GM12878 (cell line): ENCODE measurements around the gene CCP110. TPM values are rescaled to one million over a fixed set of nuclear protein-coding genes. Genes with fewer than 3 reads are reported as not detected.

Source experiments
- ATAC-seq: fragments of 200-7000 bp; cut with Tn5 transposase; 3 replicates; pipeline ENCODE4 v1.9.1; 2020; ENCODE audit warnings: mild to moderate bottlenecking, moderate library complexity
- BruUV-seq: library from RNA; stranded (reverse); fragments of 400-500 nt; replicated peaks from 2 replicates; lab custom pipeline; 2021; lab: Mats Ljungman, UMichigan
- CTCF ChIA-PET: fragments of 300-600 bp; sonication (Branson Sonifier 250); formaldehyde crosslinking; extraction: SDS; loops from one replicate; lab custom pipeline; 2021; ENCODE audit warnings: inconsistent platforms; lab: Yijun Ruan, JAX
- POLR2A ChIA-PET: fragments of 350-600 bp; formaldehyde crosslinking; extraction: SDS; loops from one replicate; lab custom pipeline; 2021; ENCODE audit warnings: inconsistent platforms; lab: Charles Lee
- RAD21 ChIA-PET: fragments of 300-600 bp; sonication (Branson Sonifier 250); formaldehyde crosslinking; loops from one replicate; lab custom pipeline; 2023; ENCODE audit warnings: antibody characterized with exemption; ENCODE audit not compliant: unreplicated experiment; lab: Charles Lee
- SMC1A ChIA-PET: fragments of 300-600 bp; sonication (Branson Sonifier 250); formaldehyde crosslinking; loops from one replicate; lab custom pipeline; 2023; ENCODE audit not compliant: unreplicated experiment, uncharacterized antibody; lab: Charles Lee
- DNase-seq: peaks from one replicate; pipeline ENCODE4 v3.0.0-alpha.2; 2011; ENCODE audit warnings: low read depth, low spot score
- FAIRE-seq: peaks from 3 replicates; lab custom pipeline; 2011; peaks lifted over from hg19 to GRCh38; lab: Jason Lieb, UNC
- H2AFZ ChIP-seq: 2 replicates; pipeline ENCODE4 v1.6.0; 2011; ENCODE audit warnings: low read depth, low read length, control low read depth; ENCODE audit not compliant: control insufficient read depth
- H3K27ac ChIP-seq: 2 replicates; pipeline ENCODE4 v1.5.1; 2011; ENCODE audit warnings: control low read depth; ENCODE audit not compliant: control insufficient read depth, insufficient read depth
- H3K27me3 ChIP-seq, 2 experiments: replicated peaks in 1 of 2; 2 replicates each; pipeline versions ENCODE4 v1.6.0 to v1.6.1; 2011; ENCODE audit warnings: low read length in 1 of 2; ENCODE audit not compliant: control insufficient read depth in 2 of 2, insufficient read depth in 2 of 2
- H3K36me3 ChIP-seq, 2 experiments: 2 replicates each; pipeline ENCODE4 v1.5.1; 2011; ENCODE audit warnings: low read length in 1 of 2; ENCODE audit not compliant: control insufficient read depth in 2 of 2, insufficient read depth in 2 of 2
- H3K4me1 ChIP-seq: 2 replicates; pipeline ENCODE4 v1.6.1; 2011; ENCODE audit warnings: mild to moderate bottlenecking, low read length, moderate library complexity, mixed read lengths; ENCODE audit not compliant: control insufficient read depth, insufficient read depth
- H3K4me2 ChIP-seq: 2 replicates; pipeline ENCODE4 v1.6.0; 2011; ENCODE audit warnings: control low read depth; ENCODE audit not compliant: control insufficient read depth, insufficient read depth
- H3K4me3 ChIP-seq: fragments of 200-600 bp; sonication (generic); 2 replicates; pipeline ENCODE4 v1.5.1; 2016
- H3K79me2 ChIP-seq: 2 replicates; pipeline ENCODE4 v1.6.0; 2011; ENCODE audit warnings: low read length; ENCODE audit not compliant: control insufficient read depth, insufficient read depth
- H3K9ac ChIP-seq: 2 replicates; pipeline ENCODE4 v1.8.0; 2011; ENCODE audit warnings: low read length, control low read depth, mixed read lengths; ENCODE audit not compliant: control insufficient read depth, insufficient read depth
- H3K9me3 ChIP-seq: replicated peaks from 3 replicates; pipeline ENCODE4 v1.5.1; 2011; ENCODE audit warnings: mild to moderate bottlenecking, low read length; ENCODE audit not compliant: control insufficient read depth, insufficient read depth
- H4K20me1 ChIP-seq: 2 replicates; pipeline ENCODE4 v1.6.0; 2011; ENCODE audit not compliant: control insufficient read depth, insufficient read depth
- BMI1 ChIP-seq: fragments of 450-650 bp; IDR thresholded peaks from 2 replicates; pipeline ENCODE4 v1.6.1; 2016; ENCODE audit warnings: mild to moderate bottlenecking, moderate library complexity, borderline replicate concordance
- E4F1 ChIP-seq: fragments of 450-650 bp; IDR thresholded peaks from 2 replicates; pipeline ENCODE4 v1.6.1; 2018; ENCODE audit warnings: borderline replicate concordance, mild to moderate bottlenecking; ENCODE audit not compliant: partially characterized antibody
- RELB ChIP-seq: fragments of 450-650 bp; IDR thresholded peaks from 2 replicates; pipeline ENCODE4 v1.6.1; 2017; ENCODE audit warnings: low read depth, mild to moderate bottlenecking, moderate library complexity
- STAT3 ChIP-seq: IDR thresholded peaks from 2 replicates; pipeline ENCODE4 v1.6.1; 2011; ENCODE audit warnings: low read depth, low read length, improper control_type of control experiment
- YBX1 ChIP-seq: fragments of 450-650 bp; IDR thresholded peaks from 2 replicates; pipeline ENCODE4 v1.6.1; 2016; ENCODE audit warnings: antibody characterized with exemption
- ZBED1 ChIP-seq: IDR thresholded peaks from 2 replicates; pipeline ENCODE4 v1.6.1; 2016; ENCODE audit warnings: borderline replicate concordance
- ZBTB33 ChIP-seq: fragments of 450-650 bp; IDR thresholded peaks from 2 replicates; pipeline ENCODE4 v1.6.1; 2017; ENCODE audit warnings: mild to moderate bottlenecking
- ZNF622 ChIP-seq: fragments of 450-650 bp; IDR thresholded peaks from 2 replicates; pipeline ENCODE4 v1.6.1; 2017; ENCODE audit warnings: mild to moderate bottlenecking, inconsistent platforms
- WGBS: methylation state at CpG from one replicate; pipeline ENCODE4 v1.1.6; 2016; ENCODE audit warnings: low lambda C conversion rate; ENCODE audit not compliant: insufficient replicate concordance, insufficient coverage; ENCODE audit errors: missing lambda C conversion rate; 5-methylcytosine and 5-hydroxymethylcytosine counted together
- in situ Hi-C: fragments of 300-500 bp; cut with MboI; formaldehyde crosslinking; loops from 9 replicates; pipeline ENCODE4 v1.14.3; 2018; ENCODE audit warnings: mixed read lengths
- intact Hi-C: fragments of 100-400 bp; cut with micrococcal nuclease; formaldehyde crosslinking; loops from one replicate; pipeline ENCODE4 v1.14.2; 2022; ENCODE audit not compliant: unreplicated experiment
- polyA plus RNA-seq, 11 experiments: library from polyadenylated mRNA; depleted of rRNA in 4 of 11; unstranded in 6 of 11; stranded (reverse) in 5 of 11; fragments of >200 nt; fragmentation: Nextera tagmentation in 4 of 11; fragmentation: Illumina TruSeq in 1 of 11; extraction: Ambion mirVana in 4 of 11; extraction: Trizol in 1 of 11; gene quantifications; 1 replicate in 1 of 11; 2 replicates in 10 of 11; pipeline versions ENCODE4 v1.2.1 to v1.2.3, GENCODE V29; 2011 to 2016; ENCODE audit warnings: inconsistent platforms in 2 of 11, missing spikeins in 2 of 11, low read depth in 1 of 11
- total RNA-seq, 4 experiments: library from RNA; depleted of rRNA in 3 of 4; stranded (reverse); fragments of >200 nt in 3 of 4; fragmentation: Illumina TruSeq in 1 of 4; extraction: Trizol in 1 of 4; gene quantifications; 2 replicates each; pipeline versions ENCODE4 v1.2.1 to v1.2.3, GENCODE V29; 2013 to 2021

Gene CCP110
- total and polyA plus RNA-seq, 10 of the 15 experiments (the other 5 are each of a cell fraction or from before 2014, with no cell fraction given), result 6.4 to 38.1 (median 26.7) TPM

- no peak for TF ChIP-seq ZBTB33
Measured at GRCh38 chr16:19523559-19524355, at the start of gene CCP110 (continued).

GRCh38 chr16:19474617-19475016 lies 49.1 kb upstream of the CCP110 start:
- no peaks in the 10 kb centered on the region for H3K79me2 ChIP-seq
- no peaks in the 10 kb centered on the region for H3K27me3 ChIP-seq
- H3K4me1 ChIP-seq, result no peaks in the 10 kb centered on the region
- FAIRE-seq, result no peak
- intact Hi-C loops, result no loop called here
- POLR2A ChIA-PET, result no interaction called here
- no peak overlapping the region for H3K27ac ChIP-seq
- no peaks in the 10 kb centered on the region for H3K36me3 ChIP-seq
- no peak overlapping the region for H3K9ac ChIP-seq
- no peak for ATAC-seq
- no peak overlapping the region for H2AFZ ChIP-seq
- H4K20me1 ChIP-seq, result no peaks in the 10 kb centered on the region
- TF ChIP-seq RELB (no peak), BMI1 (no peak), YBX1 (no peak), STAT3 (no peak), ZNF622 (no peak), E4F1 (no peak), ZBED1 (no peak)
- TF ChIP-seq, all 136 proteins: peak for 0
- RAD21 ChIA-PET, result no interaction called here
- in situ Hi-C loops, result no loop called here
- no TSS peak for BruUV-seq
- Histone ChIP-seq H3K4me2 (no peak overlapping the region), H3K9me3 (no peaks in the 10 kb centered on the region), H3K4me3 (no peak overlapping the region)
- CTCF ChIA-PET, result no interaction called here
- SMC1A ChIA-PET, result no interaction called here
- DNase-seq, result no peak
- WGBS, result 37% methylated on average over 5 of the region's 5 CpGs
